Measurements from ENCODE around the gene FAM234B. TPM values are rescaled to one million over a fixed set of nuclear protein-coding genes. Genes with fewer than 3 reads are reported as not detected.

The FAM234B gene
- total and polyA plus RNA-seq, 2 of the 8 experiments (the other 6 are each of a cell fraction or from before 2014, with no cell fraction given): 12.5 to 29.1 TPM

- H3K4me1 ChIP-seq (replicated peaks in 1 of 4; ENCODE audit: control insufficient read depth in 3 of 4, insufficient read depth in 4 of 4, low read length in 3 of 4): peaks cover 5 to 18% (median 11%) of the 10 kb centered on the region in 4 experiments; a peak in 6 of 7 replicates
- H3K23me2 ChIP-seq (ENCODE audit: low read depth, low read length): peaks cover 9% of the 10 kb centered on the region; the same call in 1 of the 2 replicates
- no peaks in the 10 kb centered on the region for H3K36me3 ChIP-seq (ENCODE audit: control insufficient read depth in 2 of 4, insufficient read depth in 4 of 4, low read length in 3 of 4)
- H2BK20ac ChIP-seq (ENCODE audit: low read length): no peak within 1 kb of the TSS
- H2BK15ac ChIP-seq (ENCODE audit: low read length): no peak within 1 kb of the TSS
- no peak within 1 kb of the TSS for H2BK5ac ChIP-seq (ENCODE audit: low read depth, low read length)
- H3K18ac ChIP-seq (ENCODE audit: extremely low read depth, low read length): no peak within 1 kb of the TSS
- CTCF ChIA-PET (ENCODE audit: partially characterized antibody): interaction anchor here (0.6 to 6.0 kb wide), 13 partner anchors 11 to 290 kb away, joined by 3 to 69 read pairs (median 4); partner anchors contain the start of gene DDX47
- no peak within 1 kb of the TSS for H4K5ac ChIP-seq (ENCODE audit: insufficient read length, low read depth, low read length)
- no peak for FAIRE-seq
- H2AK5ac ChIP-seq (ENCODE audit: low read depth, low read length): no peak within 1 kb of the TSS
- H4K91ac ChIP-seq (replicated peaks; ENCODE audit: insufficient read length, low read length): peak within 1 kb of the TSS; percentile 48
- TF ChIP-seq CTBP2 (IDR thresholded peaks at IDR 0.05; ENCODE audit: borderline replicate concordance, insufficient read depth, insufficient read length, low read length): no peak
- H3K4me3 ChIP-seq (ENCODE audit: extremely low read depth in 1 of 4, insufficient read depth in 2 of 4, low read depth in 3 of 4, low read length in 4 of 4): no peak within 1 kb of the TSS
- no peak within 1 kb of the TSS for H3K56ac ChIP-seq (replicated peaks; ENCODE audit: insufficient read length, low read depth, low read length)
- POLR2A ChIA-PET (ENCODE audit: partially characterized antibody): interaction anchor here (0.6 to 6.0 kb wide), 4 partner anchors 12 to 60 kb away, joined by 3 to 44 read pairs (median 6); no protein-coding TSS in a partner anchor
- no peaks in the 10 kb centered on the region for H3K27me3 ChIP-seq (replicated peaks in 1 of 4; ENCODE audit: control insufficient read depth in 3 of 4, extremely low read depth in 1 of 4, insufficient read depth in 3 of 4, low read length in 3 of 4)
- H3K79me1 ChIP-seq (ENCODE audit: low read depth, low read length): no peaks in the 10 kb centered on the region
- no peak within 1 kb of the TSS for H3K27ac ChIP-seq (ENCODE audit: low read depth, low read length)
- no peaks in the 10 kb centered on the region for H3K79me2 ChIP-seq (ENCODE audit: control insufficient read depth in 1 of 2, insufficient read depth in 2 of 2, low read length in 2 of 2)
- H2BK12ac ChIP-seq (ENCODE audit: low read depth, low read length): no peak within 1 kb of the TSS
- 0 out of 4 replicates have a peak, but pooled peaks cover 0 to 4% of the 10 kb centered on the region in 2 experiments for H3K9me3 ChIP-seq (ENCODE audit: insufficient read depth in 2 of 2, low read depth in 1 of 2, low read length in 1 of 2)
- H3K4me2 ChIP-seq (ENCODE audit: insufficient read depth in 1 of 2, low read depth in 2 of 2, low read length in 2 of 2): no peak within 1 kb of the TSS; a peak in 1 of 4 replicates
- H3K23ac ChIP-seq (ENCODE audit: insufficient read length): no peak within 1 kb of the TSS
- peak within 1 kb of the TSS; percentile 70 for H3K4ac ChIP-seq (replicated peaks; ENCODE audit: insufficient read length, low read depth, low read length)
- 96% methylated on average over 8 of the region's 8 CpGs; no CpG with 5 or more reads in 1 of the 2 experiments for WGBS, 2 experiments (ENCODE audit: extremely low coverage in 1 of 2, insufficient coverage in 1 of 2, insufficient read length in 1 of 2, insufficient replicate concordance in 2 of 2, low coverage in 1 of 2, low lambda C conversion rate in 2 of 2, missing lambda C conversion rate in 1 of 2)
- no peak within 1 kb of the TSS for H3K14ac ChIP-seq (ENCODE audit: insufficient read length)
- DNase-seq (ENCODE audit: low read depth in 1 of 2, low spot score in 2 of 2): no peak
- H4K20me1 ChIP-seq (replicated peaks in 1 of 2; ENCODE audit: control insufficient read depth in 1 of 2, insufficient read depth in 2 of 2, low read length in 2 of 2): no peaks in the 10 kb centered on the region
- H2BK120ac ChIP-seq (replicated peaks; ENCODE audit: low read depth, low read length): no peak within 1 kb of the TSS
- no peak within 1 kb of the TSS for H3K9ac ChIP-seq (replicated peaks in 1 of 4; ENCODE audit: extremely low read depth in 1 of 4, low read depth in 3 of 4, low read length in 3 of 4)
- H4K8ac ChIP-seq (ENCODE audit: extremely low read depth, insufficient read depth, low read length): no peak within 1 kb of the TSS
- H2AFZ ChIP-seq (ENCODE audit: low read length): 0 out of 2 replicates have a peak within 1 kb of the TSS, but pooled peaks have one; percentile 38
Measured at GRCh38 chr12:13103391-13104033, 59.3 kb downstream of the FAM234B start, which contains the start of gene GSG1. Gene GSG1 (minus strand): TSS chr12:13103667. CDS start chr12:13103512, 155 bp downstream.
